Mucosa of gallbladder (tissue), 1 donor: ENCODE data around the gene ZSWIM5. TPM values are rescaled to one million over a fixed set of nuclear protein-coding genes. Genes with fewer than 3 reads are reported as not detected.
"Not testable (repeated sequence)": the region's sequence is repeated elsewhere in the genome, so short reads cannot be mapped to it uniquely, and the experiment has no call there.

Source experiments
- DNase-seq: peaks from one replicate; pipeline ENCODE4 v3.0.0-alpha.2; 2020; ENCODE audit warnings: low spot score
- total RNA-seq: library from RNA; stranded (reverse); gene quantifications from one replicate; pipeline ENCODE4 v1.2.1, GENCODE V29; 2021
- donor health status: DM: no; HTN: no; CAD: no.

The ZSWIM5 gene
- total RNA-seq, 1 donor from 2014 or later = 4.4 TPM

- DNase-seq = no peak
Observed at GRCh38 chr1:45146833-45147232, 59.6 kb downstream of the ZSWIM5 start.

- DNase-seq = no peak
Observed at GRCh38 chr1:45141247-45142003, 65.0 kb downstream of the ZSWIM5 start.

- DNase-seq = no peak
Observed at GRCh38 chr1:45136984-45137383, 69.4 kb downstream of the ZSWIM5 start.

GRCh38 chr1:45135316-45135715 lies 71.1 kb downstream of the ZSWIM5 start:
- no peak for DNase-seq

- no peak for DNase-seq
Observed at GRCh38 chr1:45134461-45134873, 71.9 kb downstream of the ZSWIM5 start.

GRCh38 chr1:45132719-45133118 lies 73.7 kb downstream of the ZSWIM5 start:
- DNase-seq = not testable (repeated sequence)

GRCh38 chr1:45123358-45123757 lies 83.0 kb downstream of the ZSWIM5 start:
- no peak for DNase-seq

GRCh38 chr1:45122724-45123123 lies 83.7 kb downstream of the ZSWIM5 start:
- no peak for DNase-seq

- DNase-seq = no peak
Observed at GRCh38 chr1:45117766-45118165, 88.6 kb downstream of the ZSWIM5 start.

- DNase-seq = no peak
Observed at GRCh38 chr1:45116820-45117219, 89.6 kb downstream of the ZSWIM5 start.

- no peak for DNase-seq
Observed at GRCh38 chr1:45116340-45116739, 90.1 kb downstream of the ZSWIM5 start.

- DNase-seq = not testable (repeated sequence)
Observed at GRCh38 chr1:45115198-45115597, 91.2 kb downstream of the ZSWIM5 start.

- DNase-seq = no peak
Observed at GRCh38 chr1:45112661-45113060, 93.7 kb downstream of the ZSWIM5 start.

GRCh38 chr1:45111239-45111638 lies 95.2 kb downstream of the ZSWIM5 start:
- DNase-seq = no peak

GRCh38 chr1:45107782-45108181 lies 98.6 kb downstream of the ZSWIM5 start:
- DNase-seq = no peak

GRCh38 chr1:45106864-45107263 lies 99.5 kb downstream of the ZSWIM5 start:
- not testable (repeated sequence) for DNase-seq

GRCh38 chr1:45106156-45106545 lies 100.3 kb downstream of the ZSWIM5 start:
- not testable (repeated sequence) for DNase-seq

- DNase-seq = not testable (repeated sequence)
Observed at GRCh38 chr1:45105486-45106155, 100.8 kb downstream of the ZSWIM5 start.

GRCh38 chr1:45103534-45103933 lies 102.9 kb downstream of the ZSWIM5 start:
- no peak for DNase-seq

GRCh38 chr1:45101947-45102346 lies 104.5 kb downstream of the ZSWIM5 start:
- no peak for DNase-seq

- not testable (repeated sequence) for DNase-seq
Observed at GRCh38 chr1:45101528-45101927, 104.9 kb downstream of the ZSWIM5 start.

GRCh38 chr1:45097944-45098343 lies 108.5 kb downstream of the ZSWIM5 start:
- DNase-seq = no peak

GRCh38 chr1:45097079-45097478 lies 109.3 kb downstream of the ZSWIM5 start:
- no peak for DNase-seq
